ENCODE data around the gene LSP1. TPM values are rescaled to one million over a fixed set of nuclear protein-coding genes. Genes with fewer than 3 reads are reported as not detected.

Gene LSP1
- total and polyA plus RNA-seq, 2 experiments from 2014 or later: 2.8 TPM; not detected in 1

DNA sequence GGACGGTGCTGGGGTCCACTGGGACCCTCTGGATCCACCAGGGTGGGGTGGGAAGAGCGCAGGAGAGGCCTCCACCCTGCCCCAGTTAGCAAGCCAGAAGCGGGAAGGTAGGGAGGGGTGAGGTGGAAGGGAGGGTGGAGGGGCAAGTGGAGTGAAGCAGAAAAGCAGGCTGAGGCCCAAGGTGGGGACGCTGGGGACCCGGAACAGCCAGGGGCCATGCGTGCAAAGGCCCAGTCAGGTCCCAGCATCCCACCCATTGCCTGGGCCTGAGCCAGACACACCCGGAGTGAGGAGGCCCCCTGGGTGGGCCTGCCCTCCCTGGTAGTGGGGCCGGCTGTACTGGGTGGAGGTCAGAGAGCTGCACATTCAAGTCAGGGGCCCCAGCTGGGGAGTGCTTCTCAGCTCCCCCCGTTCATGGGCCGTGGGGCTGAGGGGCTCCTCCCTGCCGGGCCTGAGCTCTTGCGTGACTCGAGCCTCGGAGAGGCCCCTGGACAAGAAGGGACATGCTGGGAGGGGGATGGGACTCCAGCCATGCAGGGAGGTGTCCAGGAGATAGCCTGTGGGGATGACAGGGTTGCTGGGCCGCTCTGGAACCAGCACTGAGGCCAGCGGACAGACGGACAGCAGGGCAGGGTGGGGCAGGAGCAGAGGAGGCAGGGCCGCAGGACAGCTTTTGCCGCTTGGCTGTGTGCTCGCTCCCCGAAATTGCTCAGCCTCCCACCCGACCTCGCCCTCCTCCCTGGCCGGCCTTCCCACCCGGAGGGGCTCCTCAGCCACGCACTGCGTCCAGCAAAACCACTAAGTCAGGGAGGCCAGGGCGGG is 74.4 kb downstream of the LSP1 start:
- TF ChIP-seq, protein P1, sequence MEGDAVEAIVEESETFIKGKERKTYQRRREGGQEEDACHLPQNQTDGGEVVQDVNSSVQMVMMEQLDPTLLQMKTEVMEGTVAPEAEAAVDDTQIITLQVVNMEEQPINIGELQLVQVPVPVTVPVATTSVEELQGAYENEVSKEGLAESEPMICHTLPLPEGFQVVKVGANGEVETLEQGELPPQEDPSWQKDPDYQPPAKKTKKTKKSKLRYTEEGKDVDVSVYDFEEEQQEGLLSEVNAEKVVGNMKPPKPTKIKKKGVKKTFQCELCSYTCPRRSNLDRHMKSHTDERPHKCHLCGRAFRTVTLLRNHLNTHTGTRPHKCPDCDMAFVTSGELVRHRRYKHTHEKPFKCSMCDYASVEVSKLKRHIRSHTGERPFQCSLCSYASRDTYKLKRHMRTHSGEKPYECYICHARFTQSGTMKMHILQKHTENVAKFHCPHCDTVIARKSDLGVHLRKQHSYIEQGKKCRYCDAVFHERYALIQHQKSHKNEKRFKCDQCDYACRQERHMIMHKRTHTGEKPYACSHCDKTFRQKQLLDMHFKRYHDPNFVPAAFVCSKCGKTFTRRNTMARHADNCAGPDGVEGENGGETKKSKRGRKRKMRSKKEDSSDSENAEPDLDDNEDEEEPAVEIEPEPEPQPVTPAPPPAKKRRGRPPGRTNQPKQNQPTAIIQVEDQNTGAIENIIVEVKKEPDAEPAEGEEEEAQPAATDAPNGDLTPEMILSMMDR (IDR thresholded peaks at IDR 0.05; ENCODE audit: low read depth, low read length): no peak
- H3K4me1 ChIP-seq (ENCODE audit: low read depth): peaks cover 17% of the 10 kb centered on the region
- no peak for DNase-seq (ENCODE audit: low read depth in 1 of 2, low spot score in 1 of 2)
- H3K27ac ChIP-seq: no peak overlapping the region
- H3K9me3 ChIP-seq (ENCODE audit: low read depth): no peaks in the 10 kb centered on the region
- no peaks in the 10 kb centered on the region for H3K27me3 ChIP-seq
- no peak overlapping the region for H3K4me3 ChIP-seq
- H3K36me3 ChIP-seq: no peaks in the 10 kb centered on the region

DNA sequence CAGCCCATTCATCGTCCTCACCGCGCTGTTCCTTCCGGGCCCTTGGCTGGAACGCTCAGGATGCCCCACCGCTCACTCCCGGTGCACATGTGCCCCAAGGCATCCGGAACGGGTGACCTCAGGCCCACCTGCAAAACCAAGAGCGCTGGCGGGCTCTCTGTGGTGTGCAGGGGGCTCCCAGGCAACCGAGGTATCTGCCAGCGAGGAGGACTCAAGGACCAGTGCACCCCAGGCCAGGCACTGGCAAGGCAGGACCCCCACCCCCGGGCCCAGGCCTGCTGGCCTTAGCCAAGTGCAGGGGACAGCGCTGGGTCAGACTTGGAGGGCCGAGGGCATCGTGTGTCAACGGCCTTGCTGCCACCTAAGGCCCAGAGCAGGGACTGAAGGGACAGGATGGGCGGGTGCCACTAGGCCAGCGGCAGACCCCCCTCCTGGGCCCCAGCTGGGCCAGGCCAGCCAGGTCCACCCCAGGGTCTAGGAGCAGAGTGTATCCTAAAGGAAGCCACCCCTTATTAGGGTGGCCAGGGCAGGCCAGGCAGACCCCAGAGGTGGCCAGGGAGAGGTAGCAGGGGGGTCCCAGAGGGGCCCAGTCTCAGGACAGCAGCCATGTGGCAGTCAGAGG is 75.1 kb downstream of the LSP1 start:
- no peak overlapping the region for H3K4me3 ChIP-seq
- TF ChIP-seq, protein P1 (IDR thresholded peaks at IDR 0.05; ENCODE audit: low read depth, low read length): no peak
- no peak overlapping the region for H3K27ac ChIP-seq
- no peak for DNase-seq (ENCODE audit: low read depth in 1 of 2, low spot score in 1 of 2)
- no peaks in the 10 kb centered on the region for H3K36me3 ChIP-seq
- H3K9me3 ChIP-seq (ENCODE audit: low read depth): no peaks in the 10 kb centered on the region
- H3K27me3 ChIP-seq: no peaks in the 10 kb centered on the region
- peaks cover 17% of the 10 kb centered on the region for H3K4me1 ChIP-seq (ENCODE audit: low read depth)

DNA sequence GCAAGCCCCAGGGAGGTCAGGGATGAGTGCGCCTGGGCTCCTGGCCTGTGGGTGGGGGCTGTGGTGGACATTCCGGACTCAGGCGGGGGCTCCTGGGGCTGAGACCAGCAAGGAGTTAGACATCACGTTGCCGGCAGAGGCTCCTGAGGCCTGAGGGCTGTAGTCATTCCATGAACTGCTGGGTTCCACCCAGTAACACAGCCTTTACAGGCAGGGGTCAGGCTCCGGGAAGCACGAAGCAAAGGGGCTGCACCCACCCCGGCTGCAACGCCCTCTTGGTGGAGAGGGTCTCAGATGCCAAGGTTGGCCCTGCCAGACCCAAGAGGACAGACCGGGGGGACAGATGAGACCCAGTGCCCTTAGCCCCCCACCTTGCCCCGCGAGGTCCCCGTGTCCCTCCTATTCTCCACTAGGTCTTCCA is 75.6 kb downstream of the LSP1 start:
- no peaks in the 10 kb centered on the region for H3K9me3 ChIP-seq (ENCODE audit: low read depth)
- no peak overlapping the region for H3K27ac ChIP-seq
- no peak for DNase-seq (ENCODE audit: low read depth in 1 of 2, low spot score in 1 of 2)
- H3K4me1 ChIP-seq (ENCODE audit: low read depth): peaks cover 17% of the 10 kb centered on the region
- TF ChIP-seq, protein P1 (IDR thresholded peaks at IDR 0.05; ENCODE audit: low read depth, low read length): no peak
- no peaks in the 10 kb centered on the region for H3K36me3 ChIP-seq
- no peak overlapping the region for H3K4me3 ChIP-seq
- H3K27me3 ChIP-seq: no peaks in the 10 kb centered on the region

DNA sequence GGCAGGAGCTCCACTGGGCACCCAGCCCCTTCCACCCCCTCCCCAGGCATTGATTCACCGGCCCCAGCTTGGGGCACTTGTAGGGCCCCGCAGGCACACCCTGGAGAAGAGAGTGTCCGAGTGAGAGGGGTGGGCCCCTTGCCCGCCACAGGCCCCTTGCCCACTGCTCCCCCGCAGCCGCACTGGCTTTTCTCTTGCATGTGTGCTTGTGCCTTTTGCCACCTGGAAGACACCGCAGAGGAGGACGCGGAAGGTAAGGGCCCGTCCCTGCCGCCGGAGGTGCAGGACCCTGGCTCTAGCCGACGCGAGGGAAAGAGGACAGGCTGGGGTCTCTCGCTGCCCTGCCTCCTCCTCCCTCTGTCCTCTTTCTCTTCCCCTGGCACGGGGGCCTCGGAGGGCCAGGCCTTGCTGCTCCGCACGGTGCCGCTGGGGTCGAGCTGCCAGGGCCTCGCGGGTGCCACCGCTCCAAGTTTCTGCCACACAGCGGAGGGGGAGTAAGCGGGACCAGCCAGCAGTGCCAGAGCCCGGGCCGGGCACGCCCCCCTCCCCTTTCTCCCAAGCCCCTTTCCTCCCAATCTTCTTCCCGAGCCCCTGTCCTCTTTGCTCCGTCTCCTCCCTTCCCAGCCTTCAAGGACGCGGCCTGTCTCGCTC is 76.1 kb downstream of the LSP1 start:
- TF ChIP-seq, protein P1 (IDR thresholded peaks at IDR 0.05; ENCODE audit: low read depth, low read length): no peak
- Histone ChIP-seq H3K4me1 (ENCODE audit: low read depth) (peaks cover 17% of the 10 kb centered on the region), H3K27ac (no peak overlapping the region)

DNA sequence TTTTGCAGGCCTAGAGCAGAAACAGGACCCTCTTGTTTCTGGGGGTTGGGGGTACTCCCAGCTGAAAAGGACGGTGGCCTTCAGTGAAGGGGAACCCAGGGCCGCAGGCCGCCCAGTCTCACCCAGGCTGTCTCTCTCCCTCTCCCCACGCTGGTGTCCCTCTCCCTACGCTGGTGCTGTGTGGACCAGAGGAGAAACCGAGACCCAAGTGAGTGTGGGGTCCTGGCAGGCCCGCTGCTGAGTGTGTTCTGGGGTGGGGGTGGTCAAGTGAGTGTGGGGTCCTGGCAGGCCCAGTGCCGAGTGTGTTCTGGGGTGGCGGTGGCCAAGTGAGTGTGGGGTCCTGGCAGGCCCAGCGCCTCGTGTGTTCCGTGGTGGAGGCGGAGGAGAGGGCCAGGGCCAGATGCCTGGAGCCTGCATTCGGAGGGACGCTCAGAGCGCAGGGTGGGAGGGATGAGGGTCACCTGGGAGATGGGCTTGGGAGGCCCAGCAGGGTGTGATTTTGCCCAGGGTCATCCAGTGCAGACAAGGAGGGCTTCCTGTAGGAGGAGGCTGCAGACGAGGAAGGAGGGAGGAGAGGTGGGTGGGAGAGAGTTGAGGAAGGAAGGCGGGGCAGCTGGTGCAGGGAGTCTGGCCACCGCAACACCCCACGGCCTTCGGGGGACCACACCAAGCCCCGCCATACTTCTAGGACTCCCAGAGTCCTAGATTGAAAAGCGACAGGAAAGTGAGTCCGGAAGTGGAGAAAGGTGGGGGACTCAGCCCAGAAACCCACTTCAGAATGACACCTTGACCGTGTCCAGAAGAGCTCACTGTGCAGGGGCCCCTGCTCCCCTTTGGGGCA is 77.0 kb downstream of the LSP1 start:
- H3K36me3 ChIP-seq: no peaks in the 10 kb centered on the region
- peaks cover 17% of the 10 kb centered on the region for H3K4me1 ChIP-seq (ENCODE audit: low read depth)
- no peaks in the 10 kb centered on the region for H3K9me3 ChIP-seq (ENCODE audit: low read depth)
- DNase-seq (ENCODE audit: low read depth in 1 of 2, low spot score in 1 of 2): no peak
- no peaks in the 10 kb centered on the region for H3K27me3 ChIP-seq
- H3K4me3 ChIP-seq: no peak overlapping the region
- TF ChIP-seq, protein P1 (IDR thresholded peaks at IDR 0.05; ENCODE audit: low read depth, low read length): no peak
- no peak overlapping the region for H3K27ac ChIP-seq

More for the DNA sequence above, 76.1 kb downstream of the LSP1 start:
- H3K9me3 ChIP-seq (ENCODE audit: low read depth): no peaks in the 10 kb centered on the region
- no peak overlapping the region for H3K4me3 ChIP-seq
- no peaks in the 10 kb centered on the region for H3K36me3 ChIP-seq
- no peaks in the 10 kb centered on the region for H3K27me3 ChIP-seq
- no peak for DNase-seq (ENCODE audit: low read depth in 1 of 2, low spot score in 1 of 2)
